K562 (cell line): ENCODE data around the gene MEF2C. TPM values are rescaled to one million over a fixed set of nuclear protein-coding genes. Genes with fewer than 3 reads are reported as not detected.

Experiments used
- CBX1 ChIP-seq: sonication (generic); IDR thresholded peaks from 2 replicates; pipeline ENCODE4 v1.6.1; 2016; ENCODE audit warnings: antibody characterized with exemption, low read depth, mild to moderate bottlenecking
- FOXA3 ChIP-seq, 2 experiments: fragments of 450-650 bp in 1 of 2; sonication (generic) in 1 of 2; formaldehyde crosslinking; IDR thresholded peaks in 1 of 2; conservative IDR thresholded peaks in 1 of 2; 2 replicates each; pipeline versions ENCODE4 v1.4.0 to v1.8.0; 2020 to 2022; ENCODE audit warnings: mild to moderate bottlenecking in 2 of 2, missing genetic modification reagents in 1 of 2
- PHB ChIP-seq: fragments of 250-450 bp; sonication (Bioruptor Pico); IDR thresholded peaks from 2 replicates; pipeline ENCODE4 v1.5.0; 2021
- XRCC3 ChIP-seq: fragments of 450-650 bp; IDR thresholded peaks from 2 replicates; pipeline ENCODE4 v1.6.1; 2017; ENCODE audit warnings: mild to moderate bottlenecking, moderate library complexity
- ZBTB9 ChIP-seq: fragments of 450-650 bp; formaldehyde crosslinking; IDR thresholded peaks from 2 replicates; pipeline ENCODE4 v1.4.0; 2020; ENCODE audit warnings: mild to moderate bottlenecking, moderate library complexity
- ZNF436 ChIP-seq: fragments of 250-450, 450-650 bp; sonication (Bioruptor Pico); formaldehyde crosslinking; IDR thresholded peaks from 2 replicates; pipeline ENCODE4 v1.7.0; 2020; ENCODE audit warnings: mild to moderate bottlenecking
- ZNF707 ChIP-seq: fragments of 250-450 bp; sonication (Bioruptor Pico); conservative IDR thresholded peaks from 2 replicates; pipeline ENCODE4 v1.8.0; 2022; ENCODE audit warnings: inconsistent platforms, mild to moderate bottlenecking, moderate library complexity
- ZNF77 ChIP-seq: fragments of 250-450 bp; sonication (Bioruptor Pico); IDR thresholded peaks from 2 replicates; pipeline ENCODE4 v1.5.0; 2020
- polyA plus RNA-seq, 8 experiments: library from polyadenylated mRNA; depleted of rRNA in 4 of 8; stranded (reverse) in 5 of 8; unstranded in 3 of 8; fragments of >200 nt; fragmentation: Nextera tagmentation in 2 of 8; fragmentation: Illumina TruSeq in 1 of 8; extraction: Ambion mirVana in 2 of 8; extraction: Trizol in 1 of 8; gene quantifications; 2 replicates each; pipeline versions ENCODE4 v1.2.1 to v1.2.3, GENCODE V29; 2011 to 2014; ENCODE audit warnings: inconsistent platforms in 1 of 8, missing spikeins in 1 of 8
- total RNA-seq, 7 experiments: library from RNA; depleted of rRNA in 6 of 7; stranded (reverse); fragments of >200 nt in 6 of 7; fragmentation: Illumina TruSeq in 2 of 7; extraction: Trizol in 2 of 7; gene quantifications; 2 replicates each; pipeline versions ENCODE4 v1.2.1 to v1.2.3, GENCODE V29; 2011 to 2021; ENCODE audit warnings: low replicate concordance in 1 of 7
- TF ChIP-seq, protein P1 (sequence below): fragments of 450-650 bp; IDR thresholded peaks from 2 replicates; pipeline ENCODE4 v1.6.1; 2016; ENCODE audit warnings: mild to moderate bottlenecking

MEF2C gene
- total and polyA plus RNA-seq, 9 of the 15 experiments (the other 6 are each of a cell fraction or from before 2014, with no cell fraction given): 25.1 to 67.8 (median 58.3) TPM

GRCh38 chr5:88863523-88863922 is 19.5 kb downstream of the MEF2C start (continued):
- TF ChIP-seq, protein P1, sequence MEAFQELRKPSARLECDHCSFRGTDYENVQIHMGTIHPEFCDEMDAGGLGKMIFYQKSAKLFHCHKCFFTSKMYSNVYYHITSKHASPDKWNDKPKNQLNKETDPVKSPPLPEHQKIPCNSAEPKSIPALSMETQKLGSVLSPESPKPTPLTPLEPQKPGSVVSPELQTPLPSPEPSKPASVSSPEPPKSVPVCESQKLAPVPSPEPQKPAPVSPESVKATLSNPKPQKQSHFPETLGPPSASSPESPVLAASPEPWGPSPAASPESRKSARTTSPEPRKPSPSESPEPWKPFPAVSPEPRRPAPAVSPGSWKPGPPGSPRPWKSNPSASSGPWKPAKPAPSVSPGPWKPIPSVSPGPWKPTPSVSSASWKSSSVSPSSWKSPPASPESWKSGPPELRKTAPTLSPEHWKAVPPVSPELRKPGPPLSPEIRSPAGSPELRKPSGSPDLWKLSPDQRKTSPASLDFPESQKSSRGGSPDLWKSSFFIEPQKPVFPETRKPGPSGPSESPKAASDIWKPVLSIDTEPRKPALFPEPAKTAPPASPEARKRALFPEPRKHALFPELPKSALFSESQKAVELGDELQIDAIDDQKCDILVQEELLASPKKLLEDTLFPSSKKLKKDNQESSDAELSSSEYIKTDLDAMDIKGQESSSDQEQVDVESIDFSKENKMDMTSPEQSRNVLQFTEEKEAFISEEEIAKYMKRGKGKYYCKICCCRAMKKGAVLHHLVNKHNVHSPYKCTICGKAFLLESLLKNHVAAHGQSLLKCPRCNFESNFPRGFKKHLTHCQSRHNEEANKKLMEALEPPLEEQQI: no peak
- TF ChIP-seq ZBTB9 (CRISPR knock-in tag) (no peak), FOXA3 (CRISPR knock-in tag; conservative IDR thresholded peaks at IDR 0.05 in 1 of 2, IDR thresholded peaks at IDR 0.05 in 1 of 2) (no peak), ZNF77 (CRISPR knock-in tag) (no peak), ZNF436 (no peak), XRCC3 (no peak), PHB (CRISPR knock-in tag) (no peak), ZNF707 (no peak), CBX1 (no peak)
